Peyer's patch (tissue), 4 donors: Measurements from ENCODE around the gene MESP1.

Experiments used
- CTCF ChIP-seq, 6 experiments: fragments of 450-650 bp in 4 of 6; fragments of 200-600 bp in 2 of 6; sonication (generic) in 1 of 6; IDR thresholded peaks; one replicate each; pipeline ENCODE4 v1.5.1; 2017 to 2019; ENCODE audit warnings: antibody characterized with exemption in 6 of 6, mild to moderate bottlenecking in 3 of 6, moderate library complexity in 1 of 6
- POLR2A ChIP-seq, 2 donors: fragments of 450-650 bp; IDR thresholded peaks; one replicate each; pipeline ENCODE4 v1.5.1; 2017; ENCODE audit warnings: antibody characterized with exemption in 2 of 2, mild to moderate bottlenecking in 2 of 2, moderate library complexity in 2 of 2

DNA sequence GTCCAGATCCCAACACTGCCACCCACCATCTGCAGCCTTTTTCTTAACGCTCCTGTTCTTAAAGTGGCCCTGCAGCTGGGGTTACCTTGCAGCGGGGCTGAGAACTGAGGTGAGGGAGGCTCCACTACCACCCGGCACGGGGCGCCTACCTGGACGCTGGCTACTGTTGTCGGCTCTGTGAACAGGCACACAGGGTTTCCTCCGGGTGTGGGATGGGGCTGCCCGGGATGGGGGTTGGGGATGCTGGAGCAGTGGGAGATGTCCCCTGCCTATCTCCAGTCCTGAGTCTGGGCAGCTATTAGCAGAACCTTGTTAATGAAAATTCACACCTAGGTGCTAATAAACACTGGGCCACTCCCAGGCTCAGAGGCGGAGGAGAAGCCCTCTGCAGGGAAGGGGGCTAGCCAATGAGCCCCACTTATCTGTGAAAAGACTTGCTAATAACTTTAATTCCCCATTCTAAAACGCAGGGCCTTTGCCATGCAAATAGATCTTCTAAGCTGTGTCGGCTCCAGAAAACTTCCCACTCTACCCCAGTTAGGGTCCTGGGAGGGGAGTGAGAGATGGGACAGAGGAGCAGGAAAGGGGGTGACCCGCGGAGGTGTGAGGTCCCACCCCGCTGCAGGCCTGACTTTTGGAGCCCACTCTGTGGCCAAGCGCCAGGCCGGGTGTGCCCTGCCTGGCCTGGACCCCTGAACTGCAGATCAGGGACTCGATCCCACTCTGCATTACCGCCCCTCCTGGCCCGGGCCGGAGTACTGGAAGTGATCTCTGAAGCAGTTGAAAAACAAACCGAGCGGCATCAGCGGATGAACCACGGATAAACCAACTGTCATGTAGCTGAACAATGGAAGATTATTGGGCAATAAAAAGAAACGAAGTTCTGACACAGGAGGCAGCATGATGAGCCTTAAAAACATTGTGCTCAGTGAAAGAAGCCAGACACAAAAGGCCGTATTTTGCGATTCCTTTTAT is 3.1 kb downstream of the MESP1 start:
- TF ChIP-seq POLR2A (IDR thresholded peaks at IDR 0.05): no peak
- no peak for TF ChIP-seq CTCF (IDR thresholded peaks at IDR 0.05)
